ENCODE results near the gene ZSCAN25. TPM values are rescaled to one million over a fixed set of nuclear protein-coding genes. Genes with fewer than 3 reads are reported as not detected.

The ZSCAN25 gene
- total and polyA plus RNA-seq, 2 of the 13 experiments (the other 11 are each of a cell fraction or from before 2014, with no cell fraction given) = 12.1 to 16.8 TPM

- TF ChIP-seq CHD4 (IDR thresholded peaks at IDR 0.05; ENCODE audit: borderline replicate concordance, low read length) = 0 out of 2 replicates have a peak, but pooled peaks have one; percentile 76
- peak; percentile 96 for TF ChIP-seq ZFP82 (CRISPR knock-in tag; IDR thresholded peaks at IDR 0.05; ENCODE audit: borderline replicate concordance)
- no peak; the same call in 1 of the 2 replicates for TF ChIP-seq ZNF577 (CRISPR knock-in tag; IDR thresholded peaks at IDR 0.05; ENCODE audit: borderline replicate concordance, low read depth)
- peak; percentile 67; the same call in 1 of the 2 replicates for TF ChIP-seq ZNF747 (CRISPR knock-in tag; IDR thresholded peaks at IDR 0.05; ENCODE audit: borderline replicate concordance)
- peak; percentile 96 for TF ChIP-seq ARID4A (CRISPR knock-in tag; IDR thresholded peaks at IDR 0.05; ENCODE audit: borderline replicate concordance)
- no peak for TF ChIP-seq SIX1 (CRISPR knock-in tag; IDR thresholded peaks at IDR 0.05; ENCODE audit: borderline replicate concordance)
- peak; percentile 69; the same call in 1 of the 2 replicates for TF ChIP-seq ZNF800 (CRISPR knock-in tag; IDR thresholded peaks at IDR 0.05)
- TF ChIP-seq ZNF619 (CRISPR knock-in tag; IDR thresholded peaks at IDR 0.05) = peak; percentile 39; the same call in 1 of the 2 replicates
- no peak; the same call in 1 of the 2 replicates for TF ChIP-seq ZFP36L1 (CRISPR knock-in tag; IDR thresholded peaks at IDR 0.05)
- peak; percentile 97; the same call in 1 of the 2 replicates for TF ChIP-seq ZNF784 (CRISPR knock-in tag; IDR thresholded peaks at IDR 0.05; ENCODE audit: borderline replicate concordance)
- no peak for TF ChIP-seq PPARG (CRISPR knock-in tag; conservative IDR thresholded peaks at IDR 0.05)
- peak; percentile 90; the same call in 1 of the 2 replicates for TF ChIP-seq ZFP90 (CRISPR knock-in tag; IDR thresholded peaks at IDR 0.05; ENCODE audit: borderline replicate concordance)
- peak; percentile 86 for TF ChIP-seq CREM (IDR thresholded peaks at IDR 0.05)
- no peak for TF ChIP-seq CREM (CRISPR knock-in tag; IDR thresholded peaks at IDR 0.05)
- 0 out of 2 replicates have a peak, but pooled peaks have one; percentile 39 for TF ChIP-seq CHCHD3 (CRISPR knock-in tag; IDR thresholded peaks at IDR 0.05)
- TF ChIP-seq AFF4 (CRISPR knock-in tag; IDR thresholded peaks at IDR 0.05) = no peak
These were observed at the start of gene ZSCAN25 (continued) for GRCh38 chr7:99616359-99617191.

Measured in HepG2 (cell line).